Tibial artery (tissue), 4 donors: ENCODE results near the gene ZNF593OS.

Experiments used
- DNase-seq, 2 donors: peaks; one replicate each; pipeline ENCODE4 v3.0.0-alpha.2; 2019
- H3K27ac ChIP-seq, 2 donors: fragments of 200-600 bp; sonication (generic) in 1 of 2; 1 replicate in 1 of 2; 2 replicates in 1 of 2; pipeline ENCODE4 v1.5.1; 2018 to 2019; ENCODE audit warnings: mild to moderate bottlenecking in 1 of 2
- H3K27me3 ChIP-seq, 2 donors: fragments of 200-600 bp; sonication (generic) in 1 of 2; one replicate each; pipeline versions ENCODE4 v1.5.1 to v1.6.0; 2016 to 2019
- H3K36me3 ChIP-seq, 3 donors: fragments of 200-600 bp; sonication (generic) in 2 of 3; one replicate each; pipeline ENCODE4 v1.5.1; 2016 to 2019; ENCODE audit warnings: mild to moderate bottlenecking in 2 of 3
- H3K4me1 ChIP-seq, 4 donors: fragments of 200-600 bp; sonication (generic) in 2 of 4; 1 replicate in 3 of 4; 2 replicates in 1 of 4; pipeline ENCODE4 v1.5.1; 2016 to 2019
- H3K4me3 ChIP-seq, 2 donors: fragments of 200-600 bp; sonication (generic) in 1 of 2; 1 replicate in 1 of 2; 2 replicates in 1 of 2; pipeline ENCODE4 v1.5.1; 2018 to 2019; ENCODE audit warnings: mild to moderate bottlenecking in 2 of 2
- H3K9me3 ChIP-seq, 3 donors: fragments of 200-600 bp; sonication (generic) in 1 of 3; one replicate each; pipeline ENCODE4 v1.5.1; 2016 to 2019
- intact Hi-C: fragments of 100-400 bp; cut with DNase I; formaldehyde crosslinking; loops from one replicate; pipeline ENCODE4 v1.15.0; 2023; ENCODE audit warnings: low total_unique reads
- TF ChIP-seq, protein P1 (sequence below), 2 experiments: fragments of 200-600 bp in 1 of 2; fragments of 450-650 bp in 1 of 2; IDR thresholded peaks; one replicate each; pipeline ENCODE4 v1.5.1; 2017 to 2019; ENCODE audit warnings: antibody characterized with exemption in 2 of 2, mild to moderate bottlenecking in 1 of 2, moderate library complexity in 1 of 2

ZNF593OS gene

DNA sequence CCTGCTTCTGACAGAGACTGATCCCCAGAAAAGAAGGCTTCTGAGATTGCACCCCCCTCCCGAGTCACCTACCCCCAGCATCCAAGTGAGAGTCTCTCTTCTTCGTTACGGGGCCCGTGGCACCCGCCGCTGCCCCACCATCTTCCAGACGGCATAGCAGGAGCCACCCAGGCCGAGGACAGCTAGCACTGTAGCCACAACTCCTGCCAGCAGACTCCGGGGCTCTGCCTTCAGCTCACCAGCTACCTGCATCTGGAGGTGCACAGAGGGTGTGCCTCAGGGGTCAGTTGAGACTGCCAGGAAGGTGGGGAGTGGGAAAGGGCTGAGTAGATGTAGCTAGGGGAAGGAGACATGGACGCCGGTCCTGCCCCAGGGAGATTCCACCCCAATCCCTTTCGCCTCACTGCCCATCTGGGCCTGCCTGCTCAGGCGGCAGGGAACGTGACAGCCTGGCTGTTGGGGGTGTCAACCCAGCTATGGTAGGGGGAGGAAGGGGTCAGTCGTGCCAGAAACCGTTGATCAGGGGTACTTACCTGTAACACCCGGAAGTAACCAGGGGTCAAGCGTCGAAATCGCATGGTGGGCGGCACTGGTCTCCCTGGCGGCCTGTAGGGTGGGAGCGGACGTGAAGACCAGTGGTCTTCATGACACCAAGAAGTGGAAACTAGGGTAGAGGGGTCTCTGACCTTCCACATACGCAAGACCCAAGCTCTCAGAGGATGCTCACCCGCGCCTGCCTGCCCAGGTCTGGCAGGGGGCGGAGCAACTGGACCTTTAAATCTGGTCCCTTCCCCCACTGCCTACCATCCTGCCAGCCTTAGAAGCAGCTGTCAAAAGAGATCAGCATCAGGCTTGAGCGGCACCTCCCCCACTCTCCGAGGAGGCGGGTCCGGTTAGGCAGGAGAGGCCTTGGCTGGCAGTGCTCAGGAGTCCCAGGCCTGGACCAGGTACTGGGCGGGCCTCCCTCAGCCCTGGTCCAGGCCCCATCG, at the start of gene ZNF593OS:
Gene ZNF593OS, minus strand, starts transcription at position 749 of the 989 bp plus-strand sequence. Its CDS starts 171 bp downstream, at position 578.
- TF ChIP-seq, protein P1, sequence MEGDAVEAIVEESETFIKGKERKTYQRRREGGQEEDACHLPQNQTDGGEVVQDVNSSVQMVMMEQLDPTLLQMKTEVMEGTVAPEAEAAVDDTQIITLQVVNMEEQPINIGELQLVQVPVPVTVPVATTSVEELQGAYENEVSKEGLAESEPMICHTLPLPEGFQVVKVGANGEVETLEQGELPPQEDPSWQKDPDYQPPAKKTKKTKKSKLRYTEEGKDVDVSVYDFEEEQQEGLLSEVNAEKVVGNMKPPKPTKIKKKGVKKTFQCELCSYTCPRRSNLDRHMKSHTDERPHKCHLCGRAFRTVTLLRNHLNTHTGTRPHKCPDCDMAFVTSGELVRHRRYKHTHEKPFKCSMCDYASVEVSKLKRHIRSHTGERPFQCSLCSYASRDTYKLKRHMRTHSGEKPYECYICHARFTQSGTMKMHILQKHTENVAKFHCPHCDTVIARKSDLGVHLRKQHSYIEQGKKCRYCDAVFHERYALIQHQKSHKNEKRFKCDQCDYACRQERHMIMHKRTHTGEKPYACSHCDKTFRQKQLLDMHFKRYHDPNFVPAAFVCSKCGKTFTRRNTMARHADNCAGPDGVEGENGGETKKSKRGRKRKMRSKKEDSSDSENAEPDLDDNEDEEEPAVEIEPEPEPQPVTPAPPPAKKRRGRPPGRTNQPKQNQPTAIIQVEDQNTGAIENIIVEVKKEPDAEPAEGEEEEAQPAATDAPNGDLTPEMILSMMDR (IDR thresholded peaks at IDR 0.05): no peak
- intact Hi-C loops: loop anchor here (5.0 kb wide), 1 partner anchor 56 kb away; no protein-coding TSS in a partner anchor
- H3K36me3 ChIP-seq: peaks cover 0 to 4% (median 0%) of the 10 kb centered on the region in 3 donors
- peaks cover 0 to 21% (median 14%) of the 10 kb centered on the region in 4 donors for H3K4me1 ChIP-seq
- peak within 1 kb of the TSS; percentile 80 for H3K4me3 ChIP-seq
- no peaks in the 10 kb centered on the region for H3K27me3 ChIP-seq
- H3K9me3 ChIP-seq: no peaks in the 10 kb centered on the region
- DNase-seq: no peak
- H3K27ac ChIP-seq: no peak within 1 kb of the TSS

DNA sequence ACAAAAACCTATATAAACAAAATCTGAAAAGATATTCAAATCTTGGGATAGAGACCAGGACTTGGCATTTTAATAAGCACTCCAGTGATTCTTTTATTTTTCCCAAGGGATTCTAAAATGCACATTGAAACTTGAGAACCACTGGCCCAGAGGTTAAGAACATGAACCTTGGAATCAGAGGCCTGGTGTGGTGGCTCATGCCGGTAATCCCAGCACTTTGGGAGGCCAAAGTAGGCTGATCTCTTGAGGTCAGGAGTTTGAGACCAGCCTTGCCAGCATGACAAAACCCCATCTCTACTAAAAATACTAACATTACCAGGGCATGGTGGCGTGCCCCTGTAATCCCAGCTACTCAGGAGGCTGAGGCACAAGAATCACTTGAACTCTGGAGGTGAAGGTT, 49.5 kb upstream of the ZNF593OS start:
- H3K36me3 ChIP-seq: no peaks in the 10 kb centered on the region
- TF ChIP-seq, protein P1 (IDR thresholded peaks at IDR 0.05): no peak
- H3K4me3 ChIP-seq: no peak overlapping the region
- no peak overlapping the region for H3K27ac ChIP-seq
- DNase-seq: no peak
- intact Hi-C loops: no loop called here
- peaks cover 0 to 16% (median 7%) of the 10 kb centered on the region in 4 donors for H3K4me1 ChIP-seq
- peaks cover 0 to 49% of the 10 kb centered on the region in 2 donors for H3K27me3 ChIP-seq
- no peaks in the 10 kb centered on the region for H3K9me3 ChIP-seq

DNA sequence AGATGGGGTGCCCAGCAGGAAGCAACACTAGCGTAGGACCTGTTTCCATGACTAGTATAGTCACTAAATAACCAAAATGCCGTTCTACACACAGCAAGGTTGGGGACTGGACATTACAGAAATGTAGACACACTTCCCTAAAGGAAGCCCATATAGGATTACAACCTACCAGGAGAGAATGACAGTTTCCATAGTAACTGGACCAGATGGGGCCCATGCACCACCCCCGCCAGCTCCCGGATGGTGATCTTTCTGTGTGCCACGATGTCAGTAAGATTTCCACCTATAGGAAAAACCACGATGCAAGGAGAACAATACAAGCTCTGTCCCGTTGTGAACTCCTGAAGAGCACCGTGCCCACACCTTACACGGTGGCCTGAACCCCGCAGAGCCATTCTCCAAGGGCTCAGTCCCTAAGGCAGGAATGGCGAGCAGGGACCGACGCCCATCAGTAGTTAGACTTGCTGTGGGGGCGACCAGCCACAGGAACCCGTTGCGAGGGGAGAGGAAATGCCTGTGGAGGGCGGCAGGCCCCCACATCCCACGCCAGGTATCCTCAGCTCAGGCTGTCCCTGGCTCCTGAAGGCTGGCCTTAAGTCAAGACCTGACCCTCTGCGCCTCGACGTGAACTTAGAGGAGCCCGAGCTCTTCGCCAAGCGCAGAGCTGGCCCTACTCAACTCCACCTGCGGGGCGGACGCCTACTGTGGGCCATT, 48.7 kb upstream of the ZNF593OS start:
- no peak for DNase-seq
- Histone ChIP-seq H3K4me3 (no peak overlapping the region), H3K9me3 (no peaks in the 10 kb centered on the region), H3K36me3 (no peaks in the 10 kb centered on the region), H3K27me3 (peaks cover 0 to 43% of the 10 kb centered on the region in 2 donors), H3K27ac (no peak overlapping the region), H3K4me1 (peaks cover 0 to 10% (median 2%) of the 10 kb centered on the region in 4 donors)
- TF ChIP-seq, protein P1 (IDR thresholded peaks at IDR 0.05): no peak
- intact Hi-C loops: no loop called here

DNA sequence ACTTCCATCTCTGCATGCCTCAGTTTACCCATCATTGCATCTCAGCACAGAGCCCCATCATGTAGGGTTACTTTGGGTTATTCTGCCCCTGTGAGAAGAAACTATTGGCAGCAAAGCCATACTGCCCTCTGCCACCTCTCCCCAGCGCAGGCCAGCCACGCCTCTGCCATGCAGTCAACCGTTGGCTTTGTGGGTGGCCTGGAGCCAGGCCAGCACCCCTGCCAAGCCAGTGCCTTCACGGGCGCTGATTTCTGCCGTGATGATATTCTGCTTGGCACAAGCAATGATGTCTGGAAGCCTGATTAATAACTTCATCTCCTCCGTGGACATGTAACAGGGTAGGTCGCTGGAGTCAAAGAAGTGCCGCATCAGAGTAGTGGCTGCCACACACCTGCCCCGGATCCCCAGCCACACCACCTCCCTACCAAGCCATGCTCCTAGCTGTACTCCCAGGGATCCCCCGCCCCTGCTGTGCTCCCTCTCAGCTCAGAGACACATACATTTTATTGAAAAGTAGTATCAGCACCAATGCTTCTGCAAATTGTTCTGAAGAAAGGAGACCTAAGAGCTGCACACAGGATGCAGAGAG, 47.4 kb upstream of the ZNF593OS start:
- Histone ChIP-seq H3K36me3 (no peaks in the 10 kb centered on the region), H3K27me3 (peaks cover 0 to 33% of the 10 kb centered on the region in 2 donors), H3K4me3 (no peak overlapping the region), H3K4me1 (peaks cover 0 to 4% (median 0%) of the 10 kb centered on the region in 4 donors), H3K9me3 (no peaks in the 10 kb centered on the region), H3K27ac (no peak overlapping the region)
- no peak for DNase-seq
- TF ChIP-seq, protein P1 (IDR thresholded peaks at IDR 0.05): no peak
- intact Hi-C loops: no loop called here

DNA sequence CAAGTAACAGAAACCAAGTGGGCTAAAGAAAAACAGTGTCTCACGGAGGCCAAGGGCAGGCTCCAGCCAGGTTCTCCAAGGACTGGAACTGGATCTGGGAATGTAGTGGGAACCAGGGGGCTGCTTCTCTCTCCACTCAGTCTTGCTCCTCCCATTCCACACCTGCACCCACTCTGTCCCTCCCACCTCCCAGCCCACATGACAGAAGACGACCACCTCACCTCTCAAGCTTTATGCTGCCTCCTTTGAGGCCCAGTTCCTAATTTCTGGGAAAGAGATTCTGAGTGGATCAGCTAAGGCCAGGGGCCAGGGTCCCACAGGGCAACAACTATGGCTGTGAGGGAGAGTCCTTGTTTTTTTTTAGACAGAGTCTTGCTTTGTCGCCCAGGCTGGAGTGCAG, 43.6 kb upstream of the ZNF593OS start:
- H3K4me3 ChIP-seq: no peak overlapping the region
- no peaks in the 10 kb centered on the region for H3K9me3 ChIP-seq
- no peak for DNase-seq
- intact Hi-C loops: no loop called here
- no peak overlapping the region for H3K27ac ChIP-seq
- TF ChIP-seq, protein P1 (IDR thresholded peaks at IDR 0.05): no peak
- H3K36me3 ChIP-seq: no peaks in the 10 kb centered on the region
- H3K27me3 ChIP-seq: peaks cover 0 to 20% of the 10 kb centered on the region in 2 donors
- H3K4me1 ChIP-seq: peaks cover 0 to 4% (median 0%) of the 10 kb centered on the region in 4 donors
